GM19468 (cell line): ENCODE data around the gene COP1.
"Not testable (repeated sequence)": the region's sequence is repeated elsewhere in the genome, so short reads cannot be mapped to it uniquely, and the experiment has no call there.

Experiments
- ATAC-seq: cut with Tn5 transposase; IDR thresholded peaks from one replicate; pipeline ENCODE4 v1.9.1; 2021; ENCODE audit warnings: mild to moderate bottlenecking, moderate library complexity, moderate number of reproducible peaks; ENCODE audit not compliant: unreplicated experiment; ENCODE audit errors: extremely low read depth

Gene COP1

GRCh38 chr1:176051902-176052518, 155.1 kb downstream of the COP1 start:
- no peak for ATAC-seq

DNA sequence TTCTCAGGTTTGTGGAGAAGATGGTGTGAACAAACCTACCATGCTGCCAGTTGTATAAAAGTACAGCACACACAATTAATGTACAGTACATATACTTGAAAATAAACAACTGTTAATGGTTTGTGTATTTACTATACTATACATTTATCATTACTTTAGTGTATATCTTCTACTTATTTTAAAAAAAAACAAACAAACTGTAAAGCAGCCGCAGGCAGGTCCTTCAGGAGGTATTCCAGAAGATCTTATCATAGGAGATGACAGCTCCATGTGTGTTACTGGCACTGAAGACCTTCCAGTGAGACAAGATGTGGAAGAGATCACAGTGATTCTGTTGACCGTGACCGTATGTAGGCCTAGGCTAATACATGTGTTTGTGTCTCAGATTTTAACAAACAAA, 155.7 kb downstream of the COP1 start:
- ATAC-seq: no peak

- no peak for ATAC-seq
Observed at GRCh38 chr1:176049582-176049981, 157.5 kb downstream of the COP1 start.

- ATAC-seq: no peak
Observed at GRCh38 chr1:176046926-176047325, 160.2 kb downstream of the COP1 start.

- no peak for ATAC-seq
Observed at GRCh38 chr1:176043537-176043936, 163.5 kb downstream of the COP1 start.

- ATAC-seq: no peak
Observed at GRCh38 chr1:176033881-176034280, 173.2 kb downstream of the COP1 start.

- ATAC-seq: no peak
Observed at GRCh38 chr1:176033474-176033873, 173.6 kb downstream of the COP1 start.

DNA sequence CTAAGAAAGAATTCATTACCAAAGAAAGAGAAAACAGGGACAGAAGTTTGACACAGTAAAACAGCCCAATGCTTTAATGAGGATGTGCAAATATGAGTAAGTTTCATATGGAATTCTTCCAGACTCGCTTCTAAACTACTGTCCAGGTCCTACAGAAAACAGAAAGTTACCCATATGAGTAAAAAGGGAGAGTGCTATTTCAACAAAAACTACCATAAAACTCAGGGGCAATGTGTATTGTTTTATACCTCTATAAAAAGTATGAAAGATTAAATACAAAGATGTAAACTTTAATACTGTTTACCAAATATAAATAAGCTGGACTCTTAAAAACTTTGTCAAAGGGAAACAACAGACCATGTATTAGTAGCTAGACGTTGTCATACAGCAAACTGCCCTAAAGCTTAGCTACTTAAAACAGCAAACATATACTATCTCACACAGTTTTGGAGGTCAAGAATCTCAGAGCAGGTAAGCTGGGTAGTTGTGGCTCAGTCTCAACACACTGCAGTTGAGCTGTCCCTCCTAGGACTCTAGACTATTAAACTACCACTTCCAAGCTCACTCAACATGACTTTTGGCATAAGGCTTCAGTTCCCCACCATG, 174.9 kb downstream of the COP1 start:
- no peak for ATAC-seq

DNA sequence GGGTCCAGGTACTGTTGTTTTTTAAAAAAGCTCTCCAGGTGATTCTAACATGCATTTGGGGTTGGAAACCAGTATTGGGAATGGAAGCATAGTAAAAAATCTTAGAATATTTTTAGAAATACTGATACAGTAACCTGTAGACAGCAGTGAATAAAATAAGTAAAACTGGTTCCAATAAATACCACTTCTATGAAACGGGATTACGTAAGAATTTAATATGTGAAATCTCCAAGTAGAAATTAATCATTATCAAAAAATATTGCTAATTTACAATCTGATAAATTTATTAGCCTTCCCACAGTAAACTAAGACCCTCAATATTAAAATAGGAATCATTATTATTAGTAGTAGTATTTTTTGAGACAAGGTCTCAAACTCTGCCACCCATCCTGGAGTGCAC, 177.5 kb downstream of the COP1 start:
- ATAC-seq: no peak

DNA sequence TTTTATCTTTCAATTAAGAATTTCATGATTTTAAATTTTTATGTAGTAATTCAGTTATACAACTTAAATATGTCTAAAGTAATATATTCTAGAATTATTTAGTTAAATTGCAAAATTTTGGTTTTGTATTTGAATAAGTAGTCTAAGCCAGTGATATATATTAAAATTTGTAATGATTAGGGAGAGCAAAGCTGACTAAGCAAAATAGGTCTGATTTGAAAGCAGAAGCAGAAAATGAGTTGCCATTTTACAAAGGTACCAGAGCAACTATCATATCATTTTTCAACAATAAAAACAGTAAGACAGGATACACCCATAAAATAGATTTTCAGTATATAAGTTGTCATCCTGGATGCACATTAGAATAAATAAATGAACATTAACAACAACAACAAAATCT, 177.9 kb downstream of the COP1 start:
- ATAC-seq: no peak

DNA sequence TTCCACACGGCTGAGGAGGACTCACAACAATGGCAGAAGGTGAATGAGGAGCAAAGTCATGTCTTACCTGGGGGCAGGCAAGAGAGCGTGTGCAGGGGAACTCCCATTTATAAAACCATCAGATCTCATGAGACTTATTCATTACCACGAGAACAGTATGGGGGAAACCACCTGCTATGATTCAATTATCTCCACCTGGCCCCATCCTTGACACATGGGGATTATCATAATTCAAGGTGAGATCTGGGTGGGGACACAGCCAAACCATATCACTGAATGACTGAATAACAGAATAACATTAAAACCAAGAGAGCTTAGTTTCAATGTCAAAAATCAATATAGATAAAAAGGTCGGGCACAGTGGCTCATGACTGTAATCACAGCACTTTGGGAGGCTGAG, 179.2 kb downstream of the COP1 start:
- not testable (repeated sequence) for ATAC-seq

GRCh38 chr1:176022574-176022973, 184.5 kb downstream of the COP1 start:
- no peak for ATAC-seq

DNA sequence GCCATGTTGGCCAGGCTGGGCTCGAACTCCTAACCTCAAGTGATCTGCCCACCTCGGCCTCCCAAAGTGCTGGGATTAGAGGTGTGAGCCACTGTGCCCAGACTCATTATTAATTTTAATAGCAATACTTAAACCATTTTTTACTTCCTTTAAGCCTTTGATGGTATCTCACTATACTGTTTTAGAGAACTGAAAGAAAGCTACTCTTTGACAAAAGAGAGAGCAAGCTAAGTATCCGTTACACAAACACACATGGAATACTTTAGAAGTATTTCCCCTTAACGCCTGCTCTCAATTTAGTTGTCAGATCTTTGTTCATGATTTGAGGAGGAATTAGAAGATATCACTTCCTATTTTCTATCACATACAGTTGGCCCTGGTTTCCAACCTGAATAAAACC, 189.4 kb downstream of the COP1 start:
- no peak for ATAC-seq

DNA sequence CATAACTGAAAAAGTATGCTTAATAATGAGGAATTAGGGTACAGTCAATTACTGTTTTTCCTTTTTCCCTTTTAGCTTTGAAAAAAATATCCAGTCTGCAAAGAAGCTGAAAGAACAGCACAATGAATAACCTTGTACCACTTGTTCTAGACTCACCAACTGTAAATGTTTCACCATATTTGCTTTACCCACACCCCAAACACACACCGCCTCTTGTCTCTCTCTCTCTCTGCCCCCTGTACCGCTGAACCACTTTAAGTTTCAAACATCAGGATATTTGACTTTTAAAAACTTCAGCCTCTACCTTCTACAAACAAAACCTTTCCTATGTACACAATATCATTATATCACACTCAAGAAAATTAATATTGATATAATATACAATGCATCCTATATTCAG, 197.1 kb downstream of the COP1 start:
- no peak for ATAC-seq

- not testable (repeated sequence) for ATAC-seq
Observed at GRCh38 chr1:176007756-176008389, 199.2 kb downstream of the COP1 start.

DNA sequence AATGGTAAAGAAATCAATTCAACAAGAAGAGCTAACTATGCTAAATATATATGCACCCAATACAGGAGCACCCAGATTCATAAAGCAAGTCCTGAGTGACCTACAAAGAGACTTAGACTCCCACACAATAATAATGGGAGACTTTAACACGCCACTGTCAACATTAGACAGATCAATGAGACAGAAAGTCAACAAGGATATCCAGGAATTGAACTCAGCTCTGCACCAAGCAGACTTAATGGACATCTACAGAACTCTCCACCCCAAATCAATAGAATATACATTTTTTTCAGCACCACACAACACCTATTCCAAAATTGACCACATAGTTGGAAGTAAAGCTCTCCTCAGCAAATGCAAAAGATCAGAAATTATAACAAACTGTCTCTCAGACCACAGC, 212.4 kb downstream of the COP1 start:
- ATAC-seq: not testable (repeated sequence)

GRCh38 chr1:175992825-175993224, 214.3 kb downstream of the COP1 start:
- ATAC-seq: not testable (repeated sequence)

GRCh38 chr1:175992202-175992601, 214.9 kb downstream of the COP1 start:
- ATAC-seq: not testable (repeated sequence)

GRCh38 chr1:175984813-175985212, 222.3 kb downstream of the COP1 start:
- no peak for ATAC-seq

GRCh38 chr1:175984057-175984812, 222.9 kb downstream of the COP1 start:
- no peak for ATAC-seq

- ATAC-seq: not testable (repeated sequence)
Observed at GRCh38 chr1:175983363-175983762, 223.7 kb downstream of the COP1 start.
